GM19043 (cell line): ENCODE results near the gene PHYHIPL.

Experiments used
- ATAC-seq: cut with Tn5 transposase; IDR thresholded peaks from one replicate; pipeline ENCODE4 v1.9.1; 2021; ENCODE audit warnings: low read depth; ENCODE audit not compliant: unreplicated experiment

PHYHIPL gene

GRCh38 chr10:59176241-59177030, at the start of gene PHYHIPL:
Gene PHYHIPL, plus strand, starts transcription at chr10:59176643. Its CDS starts 211 bp downstream, at chr10:59176854.
- ATAC-seq, result no peak

- ATAC-seq, result no peak
Measured at GRCh38 chr10:59126991-59127390, 49.5 kb upstream of the PHYHIPL start.

GRCh38 chr10:59127991-59128390, 48.5 kb upstream of the PHYHIPL start:
- ATAC-seq, result no peak

- ATAC-seq, result no peak
Measured at GRCh38 chr10:59129867-59130266, 46.6 kb upstream of the PHYHIPL start.

GRCh38 chr10:59131666-59132065, 44.8 kb upstream of the PHYHIPL start:
- ATAC-seq, result no peak

- ATAC-seq, result no peak
Measured at GRCh38 chr10:59133841-59134593, 42.4 kb upstream of the PHYHIPL start.

- no peak for ATAC-seq
Measured at GRCh38 chr10:59134785-59135184, 41.7 kb upstream of the PHYHIPL start.

- no peak for ATAC-seq
Measured at GRCh38 chr10:59135275-59135674, 41.2 kb upstream of the PHYHIPL start.

GRCh38 chr10:59138052-59138451, 38.4 kb upstream of the PHYHIPL start:
- no peak for ATAC-seq

- ATAC-seq, result no peak
Measured at GRCh38 chr10:59143544-59143943, 32.9 kb upstream of the PHYHIPL start.

GRCh38 chr10:59148701-59149100, 27.7 kb upstream of the PHYHIPL start:
- ATAC-seq, result no peak

GRCh38 chr10:59155556-59155955, 20.9 kb upstream of the PHYHIPL start:
- ATAC-seq, result no peak

- ATAC-seq, result no peak
Measured at GRCh38 chr10:59167512-59167911, 8.9 kb upstream of the PHYHIPL start.

GRCh38 chr10:59172567-59172966, 3.9 kb upstream of the PHYHIPL start:
- no peak for ATAC-seq

GRCh38 chr10:59173414-59173813, 3.0 kb upstream of the PHYHIPL start:
- ATAC-seq, result no peak

GRCh38 chr10:59175538-59176240, 754 bp upstream of the PHYHIPL start:
- no peak for ATAC-seq

- no peak for ATAC-seq
Measured at GRCh38 chr10:59177031-59177797, 771 bp downstream of the PHYHIPL start.

- no peak for ATAC-seq
Measured at GRCh38 chr10:59177836-59178235, 1.4 kb downstream of the PHYHIPL start.

GRCh38 chr10:59179068-59179467, 2.6 kb downstream of the PHYHIPL start:
- ATAC-seq, result no peak

- ATAC-seq, result no peak
Measured at GRCh38 chr10:59180689-59181270, 4.3 kb downstream of the PHYHIPL start.
